Neural progenitor cell (in vitro differentiated cells): Measurements from ENCODE around the gene SNTG2.

ENCODE experiments used
- CTCF ChIP-seq: fragments of 200-600 bp; sonication (generic); IDR thresholded peaks from 2 replicates; pipeline ENCODE4 v1.5.1; 2017; ENCODE audit warnings: antibody characterized with exemption, mild to moderate bottlenecking
- EZH2phosphoT487 ChIP-seq: fragments of 200-600 bp; sonication (generic); IDR thresholded peaks from 2 replicates; pipeline ENCODE4 v1.6.1; 2017; ENCODE audit warnings: antibody characterized with exemption

DNA sequence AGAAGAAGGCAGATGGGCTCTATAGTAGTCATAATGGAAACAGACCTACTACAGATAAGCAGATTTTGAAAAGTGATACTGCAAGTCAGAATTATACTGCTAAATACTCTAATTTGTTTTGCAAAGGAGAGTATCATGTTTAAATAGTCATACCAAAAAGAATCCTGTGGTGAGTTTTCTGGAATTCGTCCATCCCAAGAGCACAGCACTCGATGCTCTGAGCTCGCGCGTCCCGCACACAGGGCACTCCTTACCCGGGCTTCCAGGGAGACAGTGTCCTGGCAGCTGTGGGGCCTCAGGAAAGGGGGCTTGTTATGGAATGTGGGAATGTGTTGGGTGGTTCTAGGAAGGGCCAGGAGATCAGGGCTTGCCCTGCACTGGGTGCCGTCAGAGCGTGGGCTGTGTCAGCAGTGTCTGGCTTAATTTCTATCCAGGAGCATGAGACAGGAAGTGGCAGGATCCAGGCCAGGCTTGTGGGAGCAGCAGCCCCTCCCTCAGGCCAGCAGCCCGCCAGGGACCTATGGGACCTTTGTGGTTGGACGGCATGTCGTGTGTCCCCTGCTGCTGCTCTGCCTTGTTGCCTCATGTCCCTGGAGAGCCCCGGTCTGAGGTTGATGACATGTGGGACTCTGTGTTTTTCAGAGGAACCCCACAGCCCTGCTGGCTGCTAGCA lies 269.4 kb downstream of the SNTG2 start:
- TF ChIP-seq CTCF (no peak), EZH2phosphoT487 (no peak)
